ENCODE results near the gene TRIM31.
A peak's percentile ranks its signal among the peaks of the same experiment; 100 is the strongest.
"Not testable (repeated sequence)": the region's sequence is repeated elsewhere in the genome, so short reads cannot be mapped to it uniquely, and the experiment has no call there.

Gene TRIM31

GRCh38 chr6:30131947-30132497 is 19.1 kb upstream of the TRIM31 start:
- no peak for ATAC-seq
- Mint-ChIP-seq H3K4me3 (no peak overlapping the region), H3K9me3 (no peaks in the 10 kb centered on the region), H3K27ac (no peak overlapping the region), H3K4me1 (peaks cover 11% of the 10 kb centered on the region), H3K36me3 (no peaks in the 10 kb centered on the region)
- no peak for DNase-seq (ENCODE audit: low spot score in 2 of 2)

- ATAC-seq = peak; percentile 91
- H3K36me3 Mint-ChIP-seq = no peaks in the 10 kb centered on the region
- H3K27ac Mint-ChIP-seq = no peak overlapping the region
- H3K4me3 Mint-ChIP-seq = no peak overlapping the region
- peak; percentile 44 to 74 for DNase-seq (ENCODE audit: low spot score in 2 of 2)
- H3K9me3 Mint-ChIP-seq = no peaks in the 10 kb centered on the region
- H3K4me1 Mint-ChIP-seq = peaks cover 13% of the 10 kb centered on the region
These were observed 18.3 kb upstream of the TRIM31 start for GRCh38 chr6:30130887-30131862.

GRCh38 chr6:30130179-30130679 is 17.3 kb upstream of the TRIM31 start:
- no peak for ATAC-seq
- Mint-ChIP-seq H3K27ac (no peak overlapping the region), H3K4me3 (no peak overlapping the region), H3K9me3 (no peaks in the 10 kb centered on the region), H3K36me3 (no peaks in the 10 kb centered on the region), H3K4me1 (peaks cover 13% of the 10 kb centered on the region)
- DNase-seq (ENCODE audit: low spot score in 2 of 2) = no peak

- Mint-ChIP-seq H3K4me3 (no peak overlapping the region), H3K27ac (no peak overlapping the region), H3K9me3 (no peaks in the 10 kb centered on the region), H3K4me1 (peaks cover 13% of the 10 kb centered on the region), H3K36me3 (no peaks in the 10 kb centered on the region)
- no peak for DNase-seq (ENCODE audit: low spot score in 2 of 2)
- ATAC-seq = peak; percentile 68
These were observed 16.6 kb upstream of the TRIM31 start for GRCh38 chr6:30129265-30130178.

DNA sequence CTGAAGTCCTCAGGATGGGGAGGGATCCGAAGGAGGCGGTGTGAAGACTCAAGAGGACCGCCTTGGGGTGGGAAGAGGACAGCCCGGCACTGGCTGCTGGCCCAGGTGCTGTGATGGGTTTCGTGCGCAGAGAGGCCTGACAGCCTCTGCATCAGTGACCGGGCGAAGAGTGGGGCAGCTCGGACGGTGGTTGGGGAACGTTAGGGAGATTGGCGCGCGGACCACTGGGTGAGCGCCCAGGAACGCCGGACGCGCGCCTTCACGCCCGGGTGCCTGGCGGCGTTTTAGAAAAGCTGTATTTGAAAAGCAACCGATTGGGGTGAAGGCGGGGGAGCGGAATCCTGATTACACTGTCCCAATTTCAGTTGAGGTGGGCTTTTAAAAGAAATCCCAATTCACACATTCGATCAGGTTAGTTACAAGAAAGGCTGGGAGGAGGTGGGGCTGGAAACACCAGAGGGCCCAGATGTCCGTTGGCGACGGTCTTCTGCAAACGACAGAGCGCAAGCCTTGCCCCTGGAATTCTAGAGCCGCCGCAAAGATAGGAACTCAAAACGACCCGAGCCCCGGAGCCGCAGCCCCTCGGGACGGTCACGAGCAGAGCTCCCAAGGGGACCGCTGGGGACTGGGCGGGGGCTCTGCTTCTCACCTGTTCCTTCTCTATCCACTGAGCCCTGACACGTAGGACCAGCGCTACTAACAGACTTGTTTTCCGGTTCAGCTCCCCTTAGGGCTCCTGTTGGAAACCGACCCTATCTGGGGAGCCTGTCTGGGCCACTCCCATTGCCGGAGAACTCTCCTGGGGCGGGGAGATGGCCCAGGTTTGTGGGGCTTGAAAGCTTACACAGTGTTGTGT is 14.6 kb upstream of the TRIM31 start:
- no peak overlapping the region for H3K27ac Mint-ChIP-seq
- DNase-seq (ENCODE audit: low spot score in 2 of 2) = no peak
- no peaks in the 10 kb centered on the region for H3K36me3 Mint-ChIP-seq
- H3K4me3 Mint-ChIP-seq = no peak overlapping the region
- peaks cover 13% of the 10 kb centered on the region for H3K4me1 Mint-ChIP-seq
- no peak for ATAC-seq
- H3K9me3 Mint-ChIP-seq = no peaks in the 10 kb centered on the region

DNA sequence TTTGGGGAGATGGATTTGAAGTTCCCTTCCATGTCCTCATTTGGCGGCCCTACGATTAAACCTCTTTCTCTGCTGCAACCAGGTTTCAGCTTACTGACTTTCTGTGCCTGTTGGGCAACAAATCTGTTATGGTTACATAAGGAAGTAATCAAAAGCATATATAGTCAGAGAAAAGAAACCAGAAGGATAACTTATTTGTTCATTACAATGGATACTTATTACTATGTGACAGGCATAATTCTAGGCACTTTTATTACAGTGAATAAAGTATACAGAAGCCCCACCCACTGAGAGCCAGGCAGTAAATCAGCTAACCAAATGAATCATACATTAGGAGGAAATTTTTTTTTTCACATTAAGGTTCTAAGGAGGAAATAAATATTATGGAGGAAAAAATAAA is 9.6 kb upstream of the TRIM31 start:
- H3K36me3 Mint-ChIP-seq = no peaks in the 10 kb centered on the region
- H3K27ac Mint-ChIP-seq = no peak overlapping the region
- ATAC-seq = no peak
- H3K9me3 Mint-ChIP-seq = no peaks in the 10 kb centered on the region
- H3K4me1 Mint-ChIP-seq = peaks cover 6% of the 10 kb centered on the region
- H3K4me3 Mint-ChIP-seq = no peak overlapping the region
- DNase-seq (ENCODE audit: low spot score in 2 of 2) = no peak

GRCh38 chr6:30121446-30122366 is 8.8 kb upstream of the TRIM31 start:
- Mint-ChIP-seq H3K27ac (no peak overlapping the region), H3K4me3 (no peak overlapping the region), H3K9me3 (no peaks in the 10 kb centered on the region), H3K4me1 (no peaks in the 10 kb centered on the region), H3K36me3 (no peaks in the 10 kb centered on the region)
- DNase-seq (ENCODE audit: low spot score in 2 of 2) (no peak), ATAC-seq (no peak)

- H3K4me3 Mint-ChIP-seq; DNase-seq (ENCODE audit: low spot score in 2 of 2); H3K27ac Mint-ChIP-seq; ATAC-seq; H3K36me3 Mint-ChIP-seq; H3K4me1 Mint-ChIP-seq; H3K9me3 Mint-ChIP-seq: not testable (repeated sequence)
These were observed 5.8 kb upstream of the TRIM31 start for GRCh38 chr6:30118691-30119090.

DNA sequence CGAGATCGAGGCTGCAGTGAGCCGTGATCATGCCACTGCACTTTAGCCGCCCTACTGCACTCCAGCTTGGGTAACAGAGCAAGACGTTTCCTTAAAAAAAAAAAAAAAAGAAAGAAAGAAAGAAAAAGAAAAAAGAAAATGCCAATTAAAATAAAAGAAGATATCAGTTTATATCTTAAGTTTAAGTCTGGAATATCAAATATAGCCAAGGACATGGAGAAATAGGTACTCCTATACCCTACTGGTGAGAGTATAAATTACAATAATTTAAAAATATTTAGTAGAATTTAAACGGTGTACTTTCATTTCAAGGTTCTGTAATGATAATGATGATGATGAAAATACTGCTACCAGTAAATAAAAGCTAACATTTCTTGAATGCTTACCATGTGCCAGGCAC is 3.8 kb upstream of the TRIM31 start:
- H3K36me3 Mint-ChIP-seq = no peaks in the 10 kb centered on the region
- H3K9me3 Mint-ChIP-seq = no peaks in the 10 kb centered on the region
- no peak overlapping the region for H3K4me3 Mint-ChIP-seq
- H3K4me1 Mint-ChIP-seq = peaks cover 14% of the 10 kb centered on the region
- H3K27ac Mint-ChIP-seq = no peak overlapping the region
- no peak for DNase-seq (ENCODE audit: low spot score in 2 of 2)
- ATAC-seq = no peak

DNA sequence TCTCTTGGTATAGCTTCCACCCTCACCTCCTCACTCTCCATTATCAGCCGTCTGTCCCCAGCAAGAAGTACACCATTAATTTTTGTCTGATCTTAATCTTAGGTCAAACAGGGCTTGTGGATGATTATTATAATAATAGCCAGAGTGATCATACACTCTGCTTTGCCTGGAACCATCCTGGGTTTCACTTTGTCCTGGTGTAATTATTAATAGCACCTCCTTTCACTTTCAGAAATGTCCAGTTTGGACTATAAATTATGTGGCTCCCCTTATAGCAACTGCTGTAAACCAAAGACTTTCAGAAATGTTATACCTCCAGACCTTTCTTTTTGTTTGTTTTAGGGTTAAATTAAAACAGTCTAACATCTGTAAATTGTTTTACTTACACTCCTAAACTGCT is 951 bp upstream of the TRIM31 start:
- Mint-ChIP-seq H3K4me1 (peaks cover 17% of the 10 kb centered on the region), H3K27ac (no peak overlapping the region), H3K4me3 (no peak overlapping the region), H3K36me3 (no peaks in the 10 kb centered on the region), H3K9me3 (no peaks in the 10 kb centered on the region)
- no peak for DNase-seq (ENCODE audit: low spot score in 2 of 2)
- no peak for ATAC-seq

DNA sequence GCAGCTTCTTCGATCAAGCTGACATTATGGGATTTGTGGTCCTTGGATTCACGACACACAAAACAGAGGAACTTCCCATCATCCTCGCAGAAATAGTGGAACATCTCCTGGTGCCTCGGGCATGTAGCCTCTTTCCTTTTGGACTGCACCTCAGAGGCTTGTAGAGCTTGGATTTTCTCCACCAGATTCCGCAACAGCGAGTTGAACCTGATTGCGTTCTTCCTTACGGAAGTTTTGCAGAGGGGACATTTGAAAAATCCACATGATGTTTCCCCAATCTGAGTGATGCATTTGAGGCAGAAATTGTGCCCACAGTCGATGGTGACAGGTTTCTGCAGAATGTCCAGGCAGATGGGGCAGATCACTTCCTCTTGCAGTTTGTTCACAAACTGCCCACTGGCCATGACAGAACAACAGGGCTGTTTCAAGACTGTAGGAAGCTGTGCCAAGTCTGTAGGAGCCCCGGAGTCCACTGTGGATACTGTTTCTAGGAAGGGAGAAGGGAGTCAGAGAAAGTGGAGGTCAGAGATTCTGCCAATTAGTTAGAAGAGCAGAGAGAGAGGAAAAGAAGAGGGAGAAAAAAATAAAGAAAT is 392 bp downstream of the TRIM31 start:
- ATAC-seq = no peak
- Mint-ChIP-seq H3K9me3 (no peaks in the 10 kb centered on the region), H3K4me1 (peaks cover 19% of the 10 kb centered on the region), H3K36me3 (no peaks in the 10 kb centered on the region), H3K27ac (no peak overlapping the region), H3K4me3 (no peak overlapping the region)
- no peak for DNase-seq (ENCODE audit: low spot score in 2 of 2)

DNA sequence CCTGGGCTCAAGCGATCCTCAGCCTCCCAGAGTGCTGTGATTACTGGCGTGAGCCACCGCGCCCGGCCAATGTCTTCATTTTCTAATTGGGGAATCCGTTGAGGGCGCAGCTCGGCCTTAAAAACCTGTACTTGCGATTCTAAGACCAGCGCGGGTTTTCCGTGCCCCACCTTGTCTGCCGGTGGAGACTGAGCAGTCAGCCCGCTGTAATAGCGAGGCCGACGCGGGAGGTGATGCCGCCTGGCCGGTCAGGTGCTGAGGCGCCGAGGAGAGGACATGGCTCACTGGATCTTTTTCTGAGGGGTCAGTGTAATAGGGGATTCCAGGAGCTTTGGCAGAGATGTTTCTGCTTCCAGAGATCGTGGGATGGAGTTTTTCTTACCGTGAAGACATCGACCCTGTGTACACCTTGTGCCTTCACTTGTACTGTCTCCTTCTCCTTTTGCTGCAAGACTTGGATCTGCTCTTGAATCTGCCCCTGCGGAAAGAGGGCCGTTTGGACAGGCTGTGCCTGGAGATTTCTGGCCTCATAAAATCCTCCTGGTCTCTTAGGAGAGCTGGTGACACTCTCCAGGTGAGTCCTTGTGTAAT is 1.5 kb downstream of the TRIM31 start:
- no peaks in the 10 kb centered on the region for H3K36me3 Mint-ChIP-seq
- no peaks in the 10 kb centered on the region for H3K9me3 Mint-ChIP-seq
- no peak for ATAC-seq
- no peak overlapping the region for H3K27ac Mint-ChIP-seq
- H3K4me3 Mint-ChIP-seq = no peak overlapping the region
- peaks cover 19% of the 10 kb centered on the region for H3K4me1 Mint-ChIP-seq
- DNase-seq (ENCODE audit: low spot score in 2 of 2) = no peak

DNA sequence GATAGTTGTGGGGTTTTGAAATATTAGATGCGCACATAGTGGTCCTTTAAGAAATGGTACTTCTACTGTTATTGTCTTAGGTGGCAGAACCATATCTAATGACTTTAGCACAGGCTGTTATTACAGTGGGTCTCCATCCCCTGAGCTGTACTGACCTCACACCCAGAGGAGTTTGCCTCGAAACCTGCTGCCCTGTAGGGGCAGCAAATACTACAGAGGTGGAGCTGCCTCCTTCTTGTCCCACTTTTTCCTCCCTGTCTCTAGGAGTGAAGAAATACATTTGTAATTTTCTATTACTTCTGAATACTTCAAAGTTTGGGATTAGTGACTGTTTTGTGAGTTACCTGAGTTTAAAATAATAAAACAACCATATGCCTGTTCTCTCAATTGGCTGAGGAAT is 8.2 kb downstream of the TRIM31 start:
- no peak for ATAC-seq
- Mint-ChIP-seq H3K36me3 (no peaks in the 10 kb centered on the region), H3K9me3 (no peaks in the 10 kb centered on the region), H3K4me3 (no peak overlapping the region), H3K4me1 (peaks cover 40% of the 10 kb centered on the region), H3K27ac (no peak overlapping the region)
- DNase-seq (ENCODE audit: low spot score in 2 of 2) = no peak

All from stimulated activated effector memory CD8-positive, alpha-beta T cell treated with anti-CD3 and anti-CD28 coated beads, Interleukin-12 subunit alpha, Interleukin-12 subunit beta, amount 100 ng/mL, for 72 hours (primary cell).